Fibroblast of skin of left quadriceps (primary cell): ENCODE results near the gene PCBP2.

ENCODE experiments used
- DNase-seq, 2 experiments: peaks; one replicate each; pipeline ENCODE4 v3.0.0-alpha.2; 2013; ENCODE audit warnings: low read depth in 2 of 2

Gene PCBP2

GRCh38 chr12:53508534-53509170 is 56.8 kb downstream of the PCBP2 start:
- peak in 1 of 2 experiments; percentile 57 for DNase-seq

GRCh38 chr12:53510181-53510812 is 58.4 kb downstream of the PCBP2 start:
- no peak for DNase-seq

GRCh38 chr12:53513712-53514410 is 62.0 kb downstream of the PCBP2 start:
- no peak for DNase-seq

- no peak for DNase-seq
These were observed 62.9 kb downstream of the PCBP2 start for GRCh38 chr12:53514628-53515290.

- no peak for DNase-seq
These were observed 63.4 kb downstream of the PCBP2 start for GRCh38 chr12:53515291-53515680.

GRCh38 chr12:53516758-53517455 is 65.0 kb downstream of the PCBP2 start:
- no peak for DNase-seq

- DNase-seq, result no peak
These were observed 66.5 kb downstream of the PCBP2 start for GRCh38 chr12:53518381-53518780.

GRCh38 chr12:53523131-53523530 is 71.2 kb downstream of the PCBP2 start:
- no peak for DNase-seq

- DNase-seq, result no peak
These were observed 72.6 kb downstream of the PCBP2 start for GRCh38 chr12:53524476-53524875.

- DNase-seq, result no peak
These were observed 78.2 kb downstream of the PCBP2 start for GRCh38 chr12:53530061-53530460.
